ENCODE results near the gene DCTN2.
"Not testable (repeated sequence)": the region's sequence is repeated elsewhere in the genome, so short reads cannot be mapped to it uniquely, and the experiment has no call there.

DCTN2 gene

GRCh38 chr12:57546438-57547287, at the start of gene DCTN2:
Gene DCTN2, minus strand, starts transcription at chr12:57547192. Its CDS starts 129 bp downstream, at chr12:57547063.
- Histone ChIP-seq H3K9me3 (ENCODE audit: control insufficient read depth, insufficient read depth, low read length) (no peaks in the 10 kb centered on the region), H3K36me3 (ENCODE audit: insufficient read depth, low read length) (peaks cover 3% of the 10 kb centered on the region; the same call in 1 of the 2 replicates), H3K9ac (ENCODE audit: low read depth, low read length) (peak within 1 kb of the TSS; percentile 91), H3K4me1 (ENCODE audit: insufficient read depth, low read length) (peaks cover 22% of the 10 kb centered on the region)

GRCh38 chr12:57593187-57593586, 46.2 kb upstream of the DCTN2 start:
- 0 out of 2 replicates have a peak, but pooled peaks cover 3% of the 10 kb centered on the region for H3K4me1 ChIP-seq (ENCODE audit: insufficient read depth, low read length)
- no peaks in the 10 kb centered on the region for H3K9me3 ChIP-seq (ENCODE audit: control insufficient read depth, insufficient read depth, low read length)
- peaks cover 4% of the 10 kb centered on the region; the same call in 1 of the 2 replicates for H3K36me3 ChIP-seq (ENCODE audit: insufficient read depth, low read length)
- no peak overlapping the region for H3K9ac ChIP-seq (ENCODE audit: low read depth, low read length)

- Histone ChIP-seq H3K9me3 (ENCODE audit: control insufficient read depth, insufficient read depth, low read length) (no peaks in the 10 kb centered on the region), H3K9ac (ENCODE audit: low read depth, low read length) (no peak overlapping the region)
Observed at GRCh38 chr12:57592551-57593165, 45.7 kb upstream of the DCTN2 start.

GRCh38 chr12:57591782-57592325, 44.9 kb upstream of the DCTN2 start:
- Histone ChIP-seq H3K36me3 (ENCODE audit: insufficient read depth, low read length) (peaks cover 4% of the 10 kb centered on the region; the same call in 1 of the 2 replicates), H3K9me3 (ENCODE audit: control insufficient read depth, insufficient read depth, low read length) (no peaks in the 10 kb centered on the region), H3K9ac (ENCODE audit: low read depth, low read length) (peak overlapping the region; percentile 71)

More at GRCh38 chr12:57592551-57593165, 45.7 kb upstream of the DCTN2 start:
- 0 out of 2 replicates have a peak, but pooled peaks cover 3% of the 10 kb centered on the region for H3K4me1 ChIP-seq (ENCODE audit: insufficient read depth, low read length)
- H3K36me3 ChIP-seq (ENCODE audit: insufficient read depth, low read length), result peaks cover 4% of the 10 kb centered on the region; the same call in 1 of the 2 replicates

GRCh38 chr12:57590864-57591781, 44.1 kb upstream of the DCTN2 start, which contains the start of gene PIP4K2C:
Gene PIP4K2C, plus strand, starts transcription at chr12:57591192. Its CDS starts 98 bp downstream, at chr12:57591290.
- Histone ChIP-seq H3K9ac (ENCODE audit: low read depth, low read length) (peak within 1 kb of the TSS; percentile 71), H3K4me1 (ENCODE audit: insufficient read depth, low read length) (0 out of 2 replicates have a peak, but pooled peaks cover 3% of the 10 kb centered on the region), H3K9me3 (ENCODE audit: control insufficient read depth, insufficient read depth, low read length) (no peaks in the 10 kb centered on the region), H3K36me3 (ENCODE audit: insufficient read depth, low read length) (peaks cover 4% of the 10 kb centered on the region; the same call in 1 of the 2 replicates)

More at GRCh38 chr12:57591782-57592325, 44.9 kb upstream of the DCTN2 start:
- H3K4me1 ChIP-seq (ENCODE audit: insufficient read depth, low read length), result 0 out of 2 replicates have a peak, but pooled peaks cover 3% of the 10 kb centered on the region

- Histone ChIP-seq H3K36me3 (ENCODE audit: insufficient read depth, low read length) (peaks cover 4% of the 10 kb centered on the region; the same call in 1 of the 2 replicates), H3K9me3 (ENCODE audit: control insufficient read depth, insufficient read depth, low read length) (no peaks in the 10 kb centered on the region), H3K4me1 (ENCODE audit: insufficient read depth, low read length) (0 out of 2 replicates have a peak, but pooled peaks cover 3% of the 10 kb centered on the region), H3K9ac (ENCODE audit: low read depth, low read length) (peak overlapping the region; percentile 71)
Observed at GRCh38 chr12:57590479-57590863, 43.5 kb upstream of the DCTN2 start.

- H3K9me3 ChIP-seq (ENCODE audit: control insufficient read depth, insufficient read depth, low read length); H3K36me3 ChIP-seq (ENCODE audit: insufficient read depth, low read length); H3K9ac ChIP-seq (ENCODE audit: low read depth, low read length); H3K4me1 ChIP-seq (ENCODE audit: insufficient read depth, low read length): not testable (repeated sequence)
Observed at GRCh38 chr12:57588951-57589610, 42.1 kb upstream of the DCTN2 start.

- Histone ChIP-seq H3K36me3 (ENCODE audit: insufficient read depth, low read length) (no peaks in the 10 kb centered on the region), H3K9ac (ENCODE audit: low read depth, low read length) (no peak overlapping the region), H3K9me3 (ENCODE audit: control insufficient read depth, insufficient read depth, low read length) (no peaks in the 10 kb centered on the region), H3K4me1 (ENCODE audit: insufficient read depth, low read length) (no peaks in the 10 kb centered on the region)
Observed at GRCh38 chr12:57586832-57587429, 39.9 kb upstream of the DCTN2 start.

GRCh38 chr12:57586128-57586527, 39.1 kb upstream of the DCTN2 start:
- H3K9me3 ChIP-seq (ENCODE audit: control insufficient read depth, insufficient read depth, low read length), result no peaks in the 10 kb centered on the region
- H3K9ac ChIP-seq (ENCODE audit: low read depth, low read length), result no peak overlapping the region
- no peaks in the 10 kb centered on the region; the same call in 1 of the 2 replicates for H3K36me3 ChIP-seq (ENCODE audit: insufficient read depth, low read length)
- H3K4me1 ChIP-seq (ENCODE audit: insufficient read depth, low read length), result no peaks in the 10 kb centered on the region

GRCh38 chr12:57585156-57585555, 38.2 kb upstream of the DCTN2 start:
- Histone ChIP-seq H3K9ac (ENCODE audit: low read depth, low read length) (no peak overlapping the region), H3K4me1 (ENCODE audit: insufficient read depth, low read length) (no peaks in the 10 kb centered on the region), H3K9me3 (ENCODE audit: control insufficient read depth, insufficient read depth, low read length) (no peaks in the 10 kb centered on the region), H3K36me3 (ENCODE audit: insufficient read depth, low read length) (no peaks in the 10 kb centered on the region; the same call in 1 of the 2 replicates)

GRCh38 chr12:57584690-57585089, 37.7 kb upstream of the DCTN2 start:
- Histone ChIP-seq H3K9me3 (ENCODE audit: control insufficient read depth, insufficient read depth, low read length) (no peaks in the 10 kb centered on the region), H3K36me3 (ENCODE audit: insufficient read depth, low read length) (no peaks in the 10 kb centered on the region; the same call in 1 of the 2 replicates), H3K9ac (ENCODE audit: low read depth, low read length) (no peak overlapping the region), H3K4me1 (ENCODE audit: insufficient read depth, low read length) (no peaks in the 10 kb centered on the region)

GRCh38 chr12:57584050-57584449, 37.1 kb upstream of the DCTN2 start:
- no peaks in the 10 kb centered on the region for H3K9me3 ChIP-seq (ENCODE audit: control insufficient read depth, insufficient read depth, low read length)
- H3K36me3 ChIP-seq (ENCODE audit: insufficient read depth, low read length), result no peaks in the 10 kb centered on the region; the same call in 1 of the 2 replicates
- H3K9ac ChIP-seq (ENCODE audit: low read depth, low read length), result no peak overlapping the region
- H3K4me1 ChIP-seq (ENCODE audit: insufficient read depth, low read length), result no peaks in the 10 kb centered on the region

Data from ES-I3 (cell line).